ENCODE data around the gene TWF2. TPM values are rescaled to one million over a fixed set of nuclear protein-coding genes. Genes with fewer than 3 reads are reported as not detected.
"Not testable (repeated sequence)": the region's sequence is repeated elsewhere in the genome, so short reads cannot be mapped to it uniquely, and the experiment has no call there.

TWF2 gene
- 94.3 and 98.6 TPM in 2 replicates for total RNA-seq

- H3K9me3 Mint-ChIP-seq: peaks cover 3% of the 10 kb centered on the region
- DNase-seq (ENCODE audit: low spot score): peak; percentile 87
- no peaks in the 10 kb centered on the region for H3K27me3 Mint-ChIP-seq (ENCODE audit: insufficient read depth)
- peaks cover 75% of the 10 kb centered on the region for H3K4me1 Mint-ChIP-seq (ENCODE audit: low read depth)
- peak within 1 kb of the TSS; percentile 98 for H3K27ac Mint-ChIP-seq
- intact Hi-C loops (cut with micrococcal nuclease): loop anchor here (1.0 kb wide), 5 partner anchors 14 to 182 kb away; partner anchors contain the start of gene ALAS1
- peak within 1 kb of the TSS; percentile 95 for H3K4me3 Mint-ChIP-seq
- H3K36me3 Mint-ChIP-seq (ENCODE audit: low read depth): peaks cover 15% of the 10 kb centered on the region
These were observed at the start of gene TWF2 for GRCh38 chr3:52238761-52239701. Gene TWF2, minus strand, starts transcription at chr3:52239158. Its CDS starts 142 bp downstream, at chr3:52239016.

DNA sequence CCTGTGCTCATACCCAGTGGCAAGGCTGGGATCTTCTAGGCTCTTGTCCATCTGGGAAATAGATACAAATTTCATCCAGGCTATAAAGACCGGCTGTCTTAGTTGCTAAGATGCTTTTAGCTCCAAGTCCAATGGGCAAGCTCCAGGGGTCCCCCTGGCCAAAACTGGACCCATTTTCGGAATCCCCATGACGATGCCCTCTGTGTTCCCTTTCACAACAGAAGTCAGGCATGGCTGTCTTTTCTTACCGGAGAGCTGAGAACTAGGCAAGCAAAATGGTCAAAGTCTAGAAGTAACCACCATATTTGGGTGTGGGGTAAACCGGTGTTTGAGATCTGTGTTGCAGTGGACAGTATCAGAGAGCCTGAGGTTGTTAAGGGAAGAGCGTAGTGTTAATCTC lies 49.7 kb upstream of the TWF2 start:
- no peaks in the 10 kb centered on the region for H3K9me3 Mint-ChIP-seq
- no peaks in the 10 kb centered on the region for H3K27me3 Mint-ChIP-seq (ENCODE audit: insufficient read depth)
- H3K4me3 Mint-ChIP-seq: peak overlapping the region; percentile 99
- intact Hi-C loops (cut with micrococcal nuclease): loop anchor here (1.0 to 5.0 kb wide), 5 partner anchors 18 to 306 kb away; partner anchors contain the start of genes ACY1, DNAH1, RPL29 and TWF2
- H3K36me3 Mint-ChIP-seq (ENCODE audit: low read depth): peaks cover 14% of the 10 kb centered on the region
- DNase-seq (ENCODE audit: low spot score): no peak
- H3K27ac Mint-ChIP-seq: peak overlapping the region; percentile 100
- peaks cover 37% of the 10 kb centered on the region for H3K4me1 Mint-ChIP-seq (ENCODE audit: low read depth)

- no peak for DNase-seq (ENCODE audit: low spot score)
- Mint-ChIP-seq H3K27ac (peak overlapping the region; percentile 100), H3K4me1 (ENCODE audit: low read depth) (peaks cover 52% of the 10 kb centered on the region), H3K9me3 (no peaks in the 10 kb centered on the region), H3K27me3 (ENCODE audit: insufficient read depth) (no peaks in the 10 kb centered on the region), H3K4me3 (peak overlapping the region; percentile 99), H3K36me3 (ENCODE audit: low read depth) (peaks cover 11% of the 10 kb centered on the region)
- intact Hi-C loops (cut with micrococcal nuclease): loop anchor here (1.0 to 5.0 kb wide), 3 partner anchors 8 to 304 kb away; partner anchors contain the start of genes ACY1 and WDR82
These were observed 47.8 kb upstream of the TWF2 start for GRCh38 chr3:52286777-52287110.

DNA sequence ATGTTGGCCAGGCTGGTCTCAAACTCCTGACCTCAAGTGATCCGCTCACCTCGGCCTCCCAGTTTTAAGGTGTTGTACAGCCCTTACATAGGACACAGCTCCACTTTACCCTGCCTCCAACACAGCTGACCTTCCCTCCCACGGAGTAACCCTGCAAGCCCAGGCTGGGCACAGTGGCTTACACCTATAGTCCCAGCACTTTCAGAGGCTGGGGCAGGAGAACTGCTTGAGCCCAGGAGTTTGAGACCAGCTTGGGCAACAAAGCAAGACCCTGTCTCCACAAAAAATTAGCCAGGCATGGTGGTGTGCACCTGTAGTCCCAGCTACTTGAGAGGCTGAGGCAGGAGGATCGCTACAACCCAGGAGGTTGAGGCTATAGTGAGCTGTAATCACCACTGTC lies 45.1 kb upstream of the TWF2 start:
- H3K9me3 Mint-ChIP-seq: not testable (repeated sequence)

GRCh38 chr3:52283306-52283705 lies 44.3 kb upstream of the TWF2 start:
- H3K4me3 Mint-ChIP-seq: peak overlapping the region; percentile 19
- H3K9me3 Mint-ChIP-seq: no peaks in the 10 kb centered on the region
- H3K36me3 Mint-ChIP-seq (ENCODE audit: low read depth): peaks cover 9% of the 10 kb centered on the region
- intact Hi-C loops (cut with micrococcal nuclease): no loop called here
- DNase-seq (ENCODE audit: low spot score): no peak
- peak overlapping the region; percentile 61 for H3K27ac Mint-ChIP-seq
- peaks cover 54% of the 10 kb centered on the region for H3K4me1 Mint-ChIP-seq (ENCODE audit: low read depth)
- H3K27me3 Mint-ChIP-seq (ENCODE audit: insufficient read depth): no peaks in the 10 kb centered on the region

More for the DNA sequence above, 45.1 kb upstream of the TWF2 start:
- H3K27ac Mint-ChIP-seq; H3K27me3 Mint-ChIP-seq (ENCODE audit: insufficient read depth); H3K36me3 Mint-ChIP-seq (ENCODE audit: low read depth); DNase-seq (ENCODE audit: low spot score); intact Hi-C loops (cut with micrococcal nuclease); H3K4me3 Mint-ChIP-seq: not testable (repeated sequence)
- H3K4me1 Mint-ChIP-seq (ENCODE audit: low read depth): peaks cover 55% of the 10 kb centered on the region

DNA sequence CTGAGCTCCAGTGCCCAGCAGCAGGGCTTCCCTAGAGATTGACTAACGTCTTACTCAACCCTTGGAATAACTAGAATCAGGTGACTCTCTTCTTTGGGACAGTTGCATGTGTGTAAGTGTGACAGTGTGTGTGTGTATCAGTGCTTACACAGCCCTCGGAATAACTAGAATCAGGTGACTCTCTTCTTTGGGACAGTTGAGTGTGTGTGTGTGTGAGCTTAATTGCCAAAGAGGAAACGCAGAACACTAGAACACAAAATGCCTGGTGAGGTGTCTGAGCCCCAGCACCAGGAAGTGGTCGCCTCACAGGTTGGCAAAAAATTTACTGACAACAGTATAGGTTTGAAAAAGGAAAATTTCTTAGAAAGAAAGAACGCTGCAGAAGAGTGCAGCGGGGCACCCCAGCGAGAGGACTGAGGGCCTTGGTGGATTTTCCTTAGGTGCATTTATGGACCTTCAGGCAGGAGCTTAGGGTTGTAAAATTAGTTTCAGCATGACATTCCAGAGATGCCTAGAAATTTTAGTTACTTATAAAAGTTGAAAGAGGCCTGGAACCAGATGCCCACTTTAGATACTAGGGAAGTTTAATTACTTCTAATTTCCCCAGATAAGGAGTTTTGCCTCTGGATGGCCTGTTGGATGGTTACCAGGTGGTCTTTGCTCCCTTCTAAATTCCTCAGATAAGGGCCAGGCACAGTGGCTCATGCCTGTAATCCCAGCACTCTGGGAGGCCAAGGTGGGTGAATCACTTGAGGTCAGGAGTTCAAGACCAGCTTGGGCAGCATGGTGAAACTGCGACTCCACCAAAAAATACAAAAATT lies 43.2 kb upstream of the TWF2 start:
- intact Hi-C loops (cut with micrococcal nuclease): no loop called here
- peaks cover 14% of the 10 kb centered on the region for H3K36me3 Mint-ChIP-seq (ENCODE audit: low read depth)
- peaks cover 54% of the 10 kb centered on the region for H3K4me1 Mint-ChIP-seq (ENCODE audit: low read depth)
- H3K27me3 Mint-ChIP-seq (ENCODE audit: insufficient read depth): no peaks in the 10 kb centered on the region
- peak; percentile 44 for DNase-seq (ENCODE audit: low spot score)
- no peaks in the 10 kb centered on the region for H3K9me3 Mint-ChIP-seq
- H3K4me3 Mint-ChIP-seq: peak overlapping the region; percentile 62
- H3K27ac Mint-ChIP-seq: peak overlapping the region; percentile 86

DNA sequence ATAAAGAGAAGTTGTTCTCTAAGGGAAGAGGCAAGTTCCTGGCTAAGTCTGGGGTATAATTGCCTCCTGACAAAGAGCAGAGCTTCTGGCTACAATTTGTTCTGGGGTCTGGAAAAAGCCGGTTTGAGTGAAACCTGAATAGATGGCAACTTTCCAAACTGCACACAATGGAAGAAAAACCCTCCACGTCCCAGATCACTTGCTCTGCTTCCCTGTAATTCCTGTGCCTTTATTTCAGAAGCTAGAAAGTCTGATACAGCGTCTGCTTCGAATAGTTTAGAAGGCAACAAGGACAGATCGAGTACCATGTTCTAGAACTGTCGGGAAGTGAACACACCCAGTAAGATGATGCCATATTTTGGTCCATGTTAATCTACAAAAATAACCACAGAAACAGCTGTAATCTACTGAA lies 41.1 kb upstream of the TWF2 start:
- no peaks in the 10 kb centered on the region for H3K9me3 Mint-ChIP-seq
- intact Hi-C loops (cut with micrococcal nuclease): no loop called here
- H3K27ac Mint-ChIP-seq: peak overlapping the region; percentile 99
- H3K4me3 Mint-ChIP-seq: peak overlapping the region; percentile 96
- no peaks in the 10 kb centered on the region for H3K27me3 Mint-ChIP-seq (ENCODE audit: insufficient read depth)
- H3K4me1 Mint-ChIP-seq (ENCODE audit: low read depth): peaks cover 65% of the 10 kb centered on the region
- no peak for DNase-seq (ENCODE audit: low spot score)
- peaks cover 26% of the 10 kb centered on the region for H3K36me3 Mint-ChIP-seq (ENCODE audit: low read depth)

- Mint-ChIP-seq H3K36me3 (ENCODE audit: low read depth) (peaks cover 28% of the 10 kb centered on the region), H3K9me3 (no peaks in the 10 kb centered on the region), H3K4me1 (ENCODE audit: low read depth) (peaks cover 69% of the 10 kb centered on the region), H3K27ac (peak overlapping the region; percentile 99), H3K4me3 (peak overlapping the region; percentile 96), H3K27me3 (ENCODE audit: insufficient read depth) (no peaks in the 10 kb centered on the region)
- no peak for DNase-seq (ENCODE audit: low spot score)
- intact Hi-C loops (cut with micrococcal nuclease): loop anchor here (1.0 to 10.0 kb wide), 5 partner anchors 125 to 825 kb away; partner anchors contain the start of genes GNL3, PBRM1, POC1A and TEX264
These were observed 40.6 kb upstream of the TWF2 start for GRCh38 chr3:52279596-52279995.

GRCh38 chr3:52278510-52279069 lies 39.6 kb upstream of the TWF2 start, which contains the start of gene WDR82:
Gene WDR82, minus strand, starts transcription at chr3:52278649. Its CDS starts 288 bp downstream, at chr3:52278361.
- intact Hi-C loops (cut with micrococcal nuclease): loop anchor here (1.0 to 10.0 kb wide), 7 partner anchors 8 to 826 kb away; partner anchors contain the start of genes GLYCTK, GNL3, PBRM1 and POC1A
- peak within 1 kb of the TSS; percentile 97 for H3K4me3 Mint-ChIP-seq
- peak within 1 kb of the TSS; percentile 99 for H3K27ac Mint-ChIP-seq
- no peaks in the 10 kb centered on the region for H3K9me3 Mint-ChIP-seq
- H3K4me1 Mint-ChIP-seq (ENCODE audit: low read depth): peaks cover 70% of the 10 kb centered on the region
- peaks cover 38% of the 10 kb centered on the region for H3K36me3 Mint-ChIP-seq (ENCODE audit: low read depth)
- H3K27me3 Mint-ChIP-seq (ENCODE audit: insufficient read depth): no peaks in the 10 kb centered on the region
- peak; percentile 95 for DNase-seq (ENCODE audit: low spot score)

DNA sequence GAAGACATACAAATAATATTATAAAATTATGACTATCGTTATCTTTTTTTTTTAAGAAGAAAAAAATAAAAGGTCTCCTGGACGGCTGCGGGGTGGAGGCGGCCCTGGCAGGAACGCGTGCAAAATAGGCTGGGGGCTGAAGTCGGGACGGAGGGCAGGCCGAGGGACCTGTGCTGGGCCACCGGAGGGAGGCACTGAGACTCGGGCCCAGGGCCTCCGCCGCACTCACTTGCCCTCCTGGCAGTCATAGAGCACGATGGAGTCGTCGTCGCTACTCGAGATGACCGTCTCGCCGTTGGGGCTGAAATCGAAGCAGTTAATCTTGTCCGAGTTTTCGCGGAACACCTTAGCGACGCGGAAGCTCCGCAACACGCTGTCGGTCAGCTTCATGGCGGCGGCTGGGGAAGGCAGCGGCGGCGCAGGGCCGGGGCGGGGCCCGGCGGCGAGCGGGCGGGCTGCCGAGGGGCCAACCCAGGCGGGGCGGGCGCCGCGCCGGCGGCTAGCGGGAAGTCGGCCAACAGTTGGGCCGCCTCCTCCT lies 39.1 kb upstream of the TWF2 start:
- H3K36me3 Mint-ChIP-seq (ENCODE audit: low read depth): peaks cover 42% of the 10 kb centered on the region
- peak overlapping the region; percentile 97 for H3K4me3 Mint-ChIP-seq
- intact Hi-C loops (cut with micrococcal nuclease): loop anchor here (1.0 to 10.0 kb wide), 8 partner anchors 8 to 827 kb away; partner anchors contain the start of genes GLYCTK, GNL3, PBRM1 and POC1A
- H3K27me3 Mint-ChIP-seq (ENCODE audit: insufficient read depth): no peaks in the 10 kb centered on the region
- H3K27ac Mint-ChIP-seq: peak overlapping the region; percentile 99
- peak; percentile 73 for DNase-seq (ENCODE audit: low spot score)
- H3K9me3 Mint-ChIP-seq: no peaks in the 10 kb centered on the region
- H3K4me1 Mint-ChIP-seq (ENCODE audit: low read depth): peaks cover 71% of the 10 kb centered on the region

- intact Hi-C loops (cut with micrococcal nuclease): loop anchor here (1.0 to 10.0 kb wide), 4 partner anchors 24 to 827 kb away; partner anchors contain the start of genes GNL3 and PBRM1
- Mint-ChIP-seq H3K27ac (peak overlapping the region; percentile 98), H3K27me3 (ENCODE audit: insufficient read depth) (no peaks in the 10 kb centered on the region), H3K4me3 (peak overlapping the region; percentile 97), H3K9me3 (no peaks in the 10 kb centered on the region), H3K36me3 (ENCODE audit: low read depth) (peaks cover 46% of the 10 kb centered on the region), H3K4me1 (ENCODE audit: low read depth) (peaks cover 71% of the 10 kb centered on the region)
- DNase-seq (ENCODE audit: low spot score): peak; percentile 63
These were observed 38.4 kb upstream of the TWF2 start for GRCh38 chr3:52277071-52277964.

Data from activated T-helper 1 cell treated with anti-CD3 and anti-CD28 coated beads, Interleukin-12 subunit alpha, Interleukin-12 subunit beta, Interleukin-2, Interleukin-4 antibody, amounts not matched to agents 30 ng/mL and 10 ng/mL and 1 ng/mL, durations not matched to agents 14 hours and 24 hours and 36 hours (primary cell).